ENCODE data around the gene VAMP3.
"Not testable (repeated sequence)": the region's sequence is repeated elsewhere in the genome, so short reads cannot be mapped to it uniquely, and the experiment has no call there.

VAMP3 gene

GRCh38 chr1:7767176-7767575, 3.9 kb upstream of the VAMP3 start:
- DNase-seq (ENCODE audit: extremely low read depth in 1 of 2, low read depth in 1 of 2) = no peak

- DNase-seq (ENCODE audit: extremely low read depth in 1 of 2, low read depth in 1 of 2) = no peak
These were observed 2.5 kb upstream of the VAMP3 start for GRCh38 chr1:7768583-7768982.

DNA sequence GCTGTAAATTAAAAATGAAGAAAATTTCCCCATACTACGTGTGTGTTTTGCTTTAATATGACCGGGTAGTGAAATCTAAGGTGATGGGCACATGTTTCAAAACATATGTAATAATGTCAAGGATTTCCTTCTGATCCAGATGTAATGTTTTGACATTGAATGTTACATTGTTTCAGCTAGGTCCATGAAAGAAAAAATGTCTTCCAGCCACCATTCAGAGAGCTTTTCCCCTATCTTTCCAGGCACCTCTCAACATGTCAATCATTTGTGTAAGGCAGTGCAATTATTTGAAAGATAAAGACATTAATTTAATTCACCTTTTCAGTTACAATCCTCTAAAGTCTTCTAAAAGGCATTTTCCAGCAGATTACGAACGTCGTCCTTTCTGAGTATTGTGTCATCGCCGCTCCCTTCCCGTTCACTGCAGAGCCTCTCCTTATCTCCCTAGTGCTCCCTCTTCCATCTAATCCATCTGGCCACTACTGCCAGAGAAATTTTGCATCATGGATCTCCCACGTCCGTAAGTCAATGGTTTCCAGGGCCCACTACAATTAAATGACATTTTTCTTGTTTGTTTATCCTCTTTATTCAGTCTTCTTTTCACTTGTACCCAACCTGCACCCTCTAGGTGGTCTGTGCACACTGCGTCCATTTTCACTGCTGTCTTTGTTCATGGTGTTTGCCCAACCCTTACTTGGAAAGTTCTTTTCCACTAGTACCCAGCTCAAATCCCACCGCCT, 1.3 kb upstream of the VAMP3 start:
- no peak for DNase-seq (ENCODE audit: extremely low read depth in 1 of 2, low read depth in 1 of 2)

GRCh38 chr1:7770669-7770996, 463 bp upstream of the VAMP3 start:
- no peak for DNase-seq (ENCODE audit: extremely low read depth in 1 of 2, low read depth in 1 of 2)

GRCh38 chr1:7771823-7772299, 765 bp downstream of the VAMP3 start:
- no peak for DNase-seq (ENCODE audit: extremely low read depth in 1 of 2, low read depth in 1 of 2)

DNA sequence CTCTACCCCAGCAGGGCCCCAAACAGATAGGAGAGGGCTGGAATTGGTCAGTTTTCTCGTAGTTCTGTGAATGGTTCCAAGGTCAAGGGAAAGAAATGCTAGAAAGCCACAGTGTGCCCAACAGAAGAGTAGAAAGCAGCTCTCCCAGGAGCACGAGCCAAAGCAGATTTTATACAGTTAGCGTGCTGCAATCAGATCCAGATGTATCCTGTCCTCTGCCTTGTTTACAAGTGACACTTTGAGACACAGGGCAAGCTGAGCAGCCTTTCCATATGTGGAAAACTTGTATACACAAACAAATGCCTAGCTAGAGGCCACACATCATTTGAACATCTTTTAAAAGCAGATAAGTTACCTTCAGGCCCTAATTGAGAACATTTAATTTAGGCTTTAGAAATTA, 6.5 kb downstream of the VAMP3 start:
- no peak for DNase-seq (ENCODE audit: extremely low read depth in 1 of 2, low read depth in 1 of 2)

DNA sequence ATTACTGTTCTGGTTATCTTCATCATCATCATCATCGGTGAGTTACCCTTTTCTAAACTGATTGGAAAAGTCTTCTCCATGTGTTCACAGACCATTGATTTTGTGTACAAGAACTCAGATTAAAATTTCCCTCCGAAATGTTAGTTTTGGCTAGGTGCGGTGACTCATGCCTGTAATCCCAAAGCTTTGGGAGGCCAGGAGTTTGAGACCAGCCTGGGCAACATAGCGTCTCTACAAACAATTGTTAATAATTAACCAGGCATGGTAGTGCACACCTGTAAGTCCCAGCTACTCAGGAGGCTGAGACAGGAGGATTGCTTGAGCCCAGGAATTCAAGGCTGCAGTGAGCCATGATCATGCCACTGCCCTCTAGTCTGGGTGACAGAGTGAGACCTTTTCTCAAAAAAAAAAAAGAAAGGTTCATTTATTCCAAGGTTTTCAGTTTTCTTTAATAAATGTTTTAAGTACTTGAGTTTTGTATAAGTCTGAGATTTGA, 7.1 kb downstream of the VAMP3 start:
- no peak for DNase-seq (ENCODE audit: extremely low read depth in 1 of 2, low read depth in 1 of 2)

- DNase-seq (ENCODE audit: extremely low read depth in 1 of 2, low read depth in 1 of 2) = no peak
These were observed 9.9 kb downstream of the VAMP3 start for GRCh38 chr1:7780976-7781375.

- DNase-seq (ENCODE audit: extremely low read depth in 1 of 2, low read depth in 1 of 2) = no peak
These were observed 10.4 kb downstream of the VAMP3 start for GRCh38 chr1:7781501-7781900.

GRCh38 chr1:7781923-7782495, 10.9 kb downstream of the VAMP3 start:
- DNase-seq (ENCODE audit: extremely low read depth in 1 of 2, low read depth in 1 of 2) = no peak

DNA sequence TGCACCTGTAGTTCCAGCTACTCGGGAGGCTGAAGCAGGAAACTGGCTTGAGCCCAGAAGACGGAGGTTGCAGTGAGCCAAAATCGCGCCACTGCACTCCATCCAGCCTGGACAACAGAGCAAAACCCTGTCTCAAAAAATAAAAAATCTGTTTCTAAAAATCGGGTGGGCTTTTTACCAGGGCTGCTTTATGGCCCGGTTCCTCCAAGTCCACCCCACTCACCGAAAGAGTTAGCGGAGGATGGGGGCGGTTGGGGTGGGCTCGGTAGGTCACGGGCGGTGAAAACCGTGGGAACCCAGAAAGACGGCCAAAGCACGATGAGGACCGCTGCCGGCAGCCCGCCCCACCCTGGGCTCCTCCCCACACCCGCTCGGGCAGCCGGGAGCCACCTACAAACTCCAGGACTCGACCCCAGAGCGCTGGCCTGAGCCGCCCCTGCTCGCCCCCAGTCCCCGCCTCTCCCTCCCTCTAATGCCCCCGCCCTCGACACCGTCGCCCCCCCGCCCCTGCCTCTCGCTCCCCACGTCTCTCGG, 12.1 kb downstream of the VAMP3 start:
- DNase-seq (ENCODE audit: extremely low read depth in 1 of 2, low read depth in 1 of 2) = peak in 1 of 2 donors; percentile 12

DNA sequence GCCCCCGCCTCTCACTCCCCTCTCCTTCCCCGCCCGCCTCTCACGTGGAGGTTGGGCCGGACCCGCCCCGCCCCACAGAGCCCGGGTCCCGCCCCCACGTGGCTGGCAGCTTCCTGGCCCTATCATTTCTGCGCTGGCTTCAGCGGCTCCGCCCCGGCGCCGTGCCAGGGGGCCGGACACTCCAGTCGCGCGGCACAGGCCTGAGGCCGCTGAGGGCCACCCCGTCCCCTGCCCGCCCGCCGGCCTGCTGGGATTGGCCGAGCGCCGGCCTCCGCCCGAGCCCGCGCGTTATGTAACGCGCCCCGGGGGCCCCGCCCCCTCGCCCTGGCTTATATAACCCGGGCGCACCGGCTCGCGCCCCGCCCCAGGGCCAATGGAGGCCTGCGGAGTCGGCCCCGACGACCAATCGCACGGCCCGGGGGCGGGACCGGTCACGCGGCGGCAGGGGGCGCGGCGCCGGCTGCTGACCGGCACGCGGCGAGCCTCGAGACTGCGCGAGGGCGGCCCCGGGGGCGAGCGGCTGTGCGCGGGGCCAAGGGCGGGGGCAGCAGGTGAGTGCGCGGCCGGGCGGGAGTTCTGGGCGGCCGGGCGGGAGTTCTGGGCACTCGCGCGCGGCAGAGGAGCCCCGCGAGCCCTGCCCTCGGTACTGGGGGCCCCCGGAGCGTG, 12.9 kb downstream of the VAMP3 start, which contains the start of gene PER3:
Gene PER3, plus strand, starts transcription at position 466 of the 666 bp plus-strand sequence. CDS start 587 bp downstream, outside the sequence.
- DNase-seq (ENCODE audit: extremely low read depth in 1 of 2, low read depth in 1 of 2) = peak; percentile 76 to 77

DNA sequence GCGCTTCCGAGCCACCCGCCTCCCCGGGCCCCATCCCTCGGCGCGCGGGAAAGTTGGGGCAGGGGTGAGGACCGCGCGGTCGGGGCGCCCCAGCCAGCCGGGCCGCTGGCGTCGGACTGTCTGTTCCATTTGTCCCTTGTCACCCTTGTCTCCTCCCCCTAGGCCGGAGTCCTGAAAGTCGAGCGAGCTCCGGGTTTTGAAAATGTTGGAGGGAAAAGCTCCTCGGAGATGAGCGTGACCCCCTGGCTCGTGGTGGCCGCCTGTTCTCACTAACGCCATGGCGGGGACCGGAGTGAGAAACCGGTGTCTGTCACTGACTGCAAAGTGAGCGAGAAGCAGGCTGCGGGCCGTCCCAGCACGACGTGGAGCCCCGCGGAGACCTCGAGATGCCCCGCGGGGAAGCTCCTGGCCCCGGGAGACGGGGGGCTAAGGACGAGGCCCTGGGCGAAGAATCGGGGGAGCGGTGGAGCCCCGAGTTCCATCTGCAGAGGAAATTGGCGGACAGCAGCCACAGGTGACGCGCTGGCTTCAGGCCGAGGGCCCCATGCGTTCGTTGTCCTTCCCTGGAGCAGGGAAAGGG, 13.5 kb downstream of the VAMP3 start:
- DNase-seq (ENCODE audit: extremely low read depth in 1 of 2, low read depth in 1 of 2) = no peak

DNA sequence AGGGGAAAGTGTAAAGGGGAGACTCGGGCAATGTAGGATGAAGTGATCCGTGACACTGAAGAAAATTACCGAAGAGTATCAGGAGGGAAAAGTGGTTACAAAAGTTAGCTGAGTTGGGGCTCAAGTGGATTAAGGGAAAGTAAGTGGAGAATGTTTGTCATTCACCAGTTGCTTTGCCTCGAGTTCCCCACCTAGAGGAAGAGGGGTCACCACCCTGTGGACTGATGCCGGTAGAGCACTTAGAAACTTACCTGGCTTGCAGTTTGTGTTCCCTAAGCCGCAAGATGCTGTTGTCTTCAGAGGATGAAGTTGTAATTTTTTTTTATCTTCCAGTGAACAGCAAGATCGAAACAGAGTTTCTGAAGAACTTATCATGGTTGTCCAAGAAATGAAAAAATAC, 14.0 kb downstream of the VAMP3 start:
- no peak for DNase-seq (ENCODE audit: extremely low read depth in 1 of 2, low read depth in 1 of 2)

- DNase-seq (ENCODE audit: extremely low read depth in 1 of 2, low read depth in 1 of 2) = no peak
These were observed 15.7 kb downstream of the VAMP3 start for GRCh38 chr1:7786795-7787194.

- no peak for DNase-seq (ENCODE audit: extremely low read depth in 1 of 2, low read depth in 1 of 2)
These were observed 18.7 kb downstream of the VAMP3 start for GRCh38 chr1:7789828-7790227.

DNA sequence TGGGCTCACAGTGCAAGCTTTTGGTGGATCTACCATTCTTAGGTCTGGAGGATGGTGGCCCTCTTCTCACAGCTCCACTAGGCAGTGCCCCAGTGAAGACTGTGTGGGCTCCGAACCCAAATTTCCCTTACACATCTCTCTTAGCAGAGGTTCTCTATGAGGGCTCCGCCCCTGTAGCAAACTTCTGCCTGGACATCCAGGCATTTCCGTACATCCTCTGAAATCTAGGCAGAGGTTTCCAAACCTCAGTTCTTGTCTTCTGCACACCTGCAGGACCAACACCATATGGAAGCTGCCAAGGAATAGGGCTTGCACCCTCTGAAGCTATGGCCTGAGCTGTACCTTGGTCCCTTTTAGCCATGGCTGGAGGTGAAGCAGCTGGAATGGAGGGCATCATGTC, 19.9 kb downstream of the VAMP3 start:
- DNase-seq (ENCODE audit: extremely low read depth in 1 of 2, low read depth in 1 of 2) = not testable (repeated sequence)

GRCh38 chr1:7795406-7795805, 24.3 kb downstream of the VAMP3 start:
- DNase-seq (ENCODE audit: extremely low read depth in 1 of 2, low read depth in 1 of 2) = no peak

DNA sequence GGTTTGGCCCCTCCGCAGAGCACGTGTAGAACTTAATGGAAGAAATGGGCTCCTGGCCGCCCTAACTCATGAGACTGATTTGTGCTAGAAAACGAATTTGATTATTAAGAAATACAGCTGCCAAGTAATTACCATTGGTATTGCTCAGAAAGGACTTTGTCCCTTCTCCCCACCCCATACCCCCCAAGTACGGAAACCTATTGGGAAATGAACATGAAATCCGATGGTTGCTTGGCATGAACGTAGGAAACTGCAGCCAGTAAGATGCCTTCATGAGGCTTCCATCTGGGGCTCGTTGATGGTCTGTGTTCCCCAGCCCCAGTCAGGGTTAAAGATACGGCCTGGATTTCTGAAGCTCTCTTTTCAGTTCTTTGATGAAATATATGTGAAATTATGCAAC, 34.4 kb downstream of the VAMP3 start:
- no peak for DNase-seq (ENCODE audit: extremely low read depth in 1 of 2, low read depth in 1 of 2)

GRCh38 chr1:7808253-7808844, 37.3 kb downstream of the VAMP3 start:
- DNase-seq (ENCODE audit: extremely low read depth in 1 of 2, low read depth in 1 of 2) = no peak

GRCh38 chr1:7809742-7810141, 38.6 kb downstream of the VAMP3 start:
- DNase-seq (ENCODE audit: extremely low read depth in 1 of 2, low read depth in 1 of 2) = no peak

All from stimulated activated CD8-positive, alpha-beta memory T cell treated with anti-CD3 and anti-CD28 coated beads, Interleukin-7, amount 100 ng/mL, for 48 hours (primary cell).